ENCODE measurements around the gene GATAD2B.

GATAD2B gene

GRCh38 chr1:153922972-153923925, at the start of gene GATAD2B:
Gene GATAD2B, minus strand, starts transcription at chr1:153922972. Its CDS starts 94,625 bp downstream, at chr1:153828347.
- peak; percentile 97 to 98 for DNase-seq (ENCODE audit: low read depth in 2 of 2)

GRCh38 chr1:153970346-153970745, 47.6 kb upstream of the GATAD2B start:
- no peak for DNase-seq (ENCODE audit: low read depth in 2 of 2)

- DNase-seq (ENCODE audit: low read depth in 2 of 2): no peak
Observed at GRCh38 chr1:153968972-153969371, 46.2 kb upstream of the GATAD2B start.

DNA sequence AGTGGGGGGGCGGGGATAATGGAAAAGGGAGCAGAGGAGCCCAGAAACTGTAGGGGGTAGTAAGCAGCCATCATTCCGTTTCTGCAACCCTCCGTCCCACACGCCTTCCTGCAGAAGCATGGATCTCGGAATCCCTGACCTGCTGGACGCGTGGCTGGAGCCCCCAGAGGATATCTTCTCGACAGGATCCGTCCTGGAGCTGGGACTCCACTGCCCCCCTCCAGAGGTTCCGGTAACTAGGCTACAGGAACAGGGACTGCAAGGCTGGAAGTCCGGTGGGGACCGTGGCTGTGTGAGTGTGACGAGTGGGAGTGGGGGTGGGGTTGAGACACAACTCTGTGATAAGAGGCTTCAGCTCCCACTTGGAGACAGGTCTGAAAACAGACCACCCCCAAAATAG, 45.6 kb upstream of the GATAD2B start:
- no peak for DNase-seq (ENCODE audit: low read depth in 2 of 2)

DNA sequence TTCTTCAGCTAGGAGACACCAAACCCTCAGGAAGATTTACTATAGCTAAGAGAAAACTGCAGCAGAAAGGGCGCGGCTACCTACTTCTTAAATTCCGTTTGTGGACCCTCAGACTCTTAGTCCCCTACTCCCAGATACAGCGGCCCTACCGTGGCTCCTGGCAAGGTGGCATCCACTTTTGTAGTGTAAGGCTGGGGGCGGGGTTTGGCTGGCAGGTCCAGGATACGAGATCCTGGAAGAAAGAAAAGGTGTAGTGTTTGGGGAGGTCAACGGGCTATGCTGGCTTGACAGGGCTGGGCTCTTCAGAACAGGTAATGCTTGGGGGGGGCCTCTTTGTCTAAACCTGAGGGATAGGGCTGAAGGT, 45.2 kb upstream of the GATAD2B start:
- no peak for DNase-seq (ENCODE audit: low read depth in 2 of 2)

DNA sequence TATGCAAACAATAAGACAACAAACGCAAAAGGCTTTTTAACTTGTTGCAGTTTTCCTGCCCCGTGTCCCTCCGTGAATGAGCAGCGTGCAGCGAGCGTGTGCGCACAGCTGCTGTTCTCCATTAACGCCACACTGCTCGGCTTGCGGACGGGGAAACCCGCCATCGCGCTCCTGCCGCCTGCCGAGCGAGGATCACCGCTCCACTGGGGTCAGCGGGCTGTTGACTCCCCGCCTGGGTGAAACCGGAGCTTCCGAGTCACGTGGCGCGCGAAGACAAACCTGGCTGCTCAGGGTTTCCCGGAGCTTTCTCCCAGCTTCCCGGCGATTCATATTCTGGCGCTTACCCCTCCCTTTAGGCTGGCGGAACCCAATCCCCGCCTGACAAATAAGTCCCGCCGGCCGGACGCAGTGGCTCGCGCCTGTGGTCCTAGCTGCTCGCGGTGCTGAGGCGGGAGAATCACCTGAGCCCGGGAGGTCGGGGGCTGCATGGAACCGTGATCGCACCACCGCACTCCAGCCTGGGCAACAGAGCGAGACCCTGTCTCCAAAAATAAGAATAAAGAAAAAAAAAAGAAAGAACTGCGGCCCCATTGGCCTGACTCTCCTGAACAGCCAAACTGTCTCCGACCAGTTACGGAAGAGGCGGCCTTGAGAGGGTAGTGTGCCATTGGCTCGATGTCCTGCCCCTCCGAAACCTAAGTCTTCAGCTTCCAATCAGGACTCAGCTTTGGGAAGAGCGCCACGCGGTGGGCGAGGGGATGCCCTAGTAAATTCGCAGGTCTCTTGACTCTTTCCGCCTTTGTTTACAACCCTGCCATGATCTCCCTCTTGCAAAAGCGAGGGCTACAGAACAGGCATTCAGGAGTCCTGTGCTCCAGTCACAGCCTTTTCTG, 44.6 kb upstream of the GATAD2B start, which contains the start of gene CREB3L4:
Gene CREB3L4 (plus strand): TSS at position 796 of the 893 bp plus-strand sequence. CDS start 624 bp downstream, outside the sequence.
- peak; percentile 68 to 76 for DNase-seq (ENCODE audit: low read depth in 2 of 2)

DNA sequence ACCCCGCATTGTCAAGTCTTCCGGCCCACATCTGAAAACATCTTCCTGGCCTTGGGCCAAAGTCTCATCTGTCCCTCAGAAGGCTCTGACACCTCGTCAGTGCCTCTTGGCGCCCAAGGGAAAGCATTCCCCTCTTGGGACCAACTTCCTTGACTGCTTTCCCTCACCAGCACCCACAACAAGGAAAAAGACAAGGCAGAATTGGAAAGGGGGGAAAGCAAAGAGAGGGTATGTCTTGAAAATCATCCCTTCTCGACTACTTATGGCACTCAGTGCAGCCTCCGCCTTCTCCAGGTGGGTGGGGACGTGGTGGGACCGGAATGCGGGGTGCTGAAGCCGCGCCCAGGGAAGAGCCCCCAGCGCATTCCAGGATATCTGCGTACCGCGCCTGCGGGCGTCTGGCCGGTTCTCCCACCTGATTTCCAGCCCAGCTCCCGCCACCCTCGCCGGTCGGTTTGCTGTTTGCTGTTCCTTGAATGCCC, 41.1 kb upstream of the GATAD2B start:
- DNase-seq (ENCODE audit: low read depth in 2 of 2): no peak

DNA sequence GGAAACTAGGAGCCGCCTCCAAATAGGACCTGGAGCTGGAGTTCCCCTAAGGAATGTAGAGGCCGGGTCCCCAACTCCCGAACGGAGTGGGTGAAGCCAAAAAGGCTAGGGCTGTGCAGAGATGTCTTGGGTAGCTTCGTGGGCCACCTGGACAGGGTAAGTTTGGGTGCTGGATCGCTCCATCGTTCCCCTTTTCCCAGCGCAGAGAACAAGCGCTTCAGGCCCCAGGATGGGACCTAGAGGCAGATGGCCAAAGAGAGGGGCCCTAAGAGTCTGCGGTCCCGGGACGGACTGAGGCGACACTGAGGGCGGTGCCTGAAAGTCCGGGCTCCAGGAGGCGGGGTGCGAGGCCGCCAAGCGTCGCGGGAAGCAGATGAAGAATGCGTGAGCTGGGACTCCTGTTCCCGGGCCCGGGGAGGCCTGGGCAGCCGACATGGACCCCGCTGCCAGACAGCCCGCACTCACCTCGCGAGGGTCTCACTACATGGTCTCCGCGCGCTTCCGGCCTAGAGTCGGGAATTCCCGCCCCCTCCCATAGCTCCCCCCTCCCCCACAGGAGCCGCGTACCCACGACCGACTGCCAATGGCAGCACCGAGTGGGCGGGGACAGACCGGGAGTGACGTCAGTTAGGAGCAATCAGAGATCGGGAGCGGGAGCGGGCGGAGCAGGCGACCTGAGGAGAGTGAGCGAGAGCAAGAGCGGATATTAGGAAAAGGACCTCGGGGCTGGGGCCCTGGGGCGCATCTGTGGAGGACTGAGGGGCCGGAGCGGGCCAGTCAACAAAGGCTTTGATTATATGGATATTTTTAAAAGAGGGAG, 40.5 kb upstream of the GATAD2B start, which contains the start of gene SLC39A1:
Gene SLC39A1 (minus strand): TSS at position 508 of the 820 bp plus-strand sequence. CDS start 822 bp downstream, outside the sequence.
- peak; percentile 88 to 98 for DNase-seq (ENCODE audit: low read depth in 2 of 2)

DNA sequence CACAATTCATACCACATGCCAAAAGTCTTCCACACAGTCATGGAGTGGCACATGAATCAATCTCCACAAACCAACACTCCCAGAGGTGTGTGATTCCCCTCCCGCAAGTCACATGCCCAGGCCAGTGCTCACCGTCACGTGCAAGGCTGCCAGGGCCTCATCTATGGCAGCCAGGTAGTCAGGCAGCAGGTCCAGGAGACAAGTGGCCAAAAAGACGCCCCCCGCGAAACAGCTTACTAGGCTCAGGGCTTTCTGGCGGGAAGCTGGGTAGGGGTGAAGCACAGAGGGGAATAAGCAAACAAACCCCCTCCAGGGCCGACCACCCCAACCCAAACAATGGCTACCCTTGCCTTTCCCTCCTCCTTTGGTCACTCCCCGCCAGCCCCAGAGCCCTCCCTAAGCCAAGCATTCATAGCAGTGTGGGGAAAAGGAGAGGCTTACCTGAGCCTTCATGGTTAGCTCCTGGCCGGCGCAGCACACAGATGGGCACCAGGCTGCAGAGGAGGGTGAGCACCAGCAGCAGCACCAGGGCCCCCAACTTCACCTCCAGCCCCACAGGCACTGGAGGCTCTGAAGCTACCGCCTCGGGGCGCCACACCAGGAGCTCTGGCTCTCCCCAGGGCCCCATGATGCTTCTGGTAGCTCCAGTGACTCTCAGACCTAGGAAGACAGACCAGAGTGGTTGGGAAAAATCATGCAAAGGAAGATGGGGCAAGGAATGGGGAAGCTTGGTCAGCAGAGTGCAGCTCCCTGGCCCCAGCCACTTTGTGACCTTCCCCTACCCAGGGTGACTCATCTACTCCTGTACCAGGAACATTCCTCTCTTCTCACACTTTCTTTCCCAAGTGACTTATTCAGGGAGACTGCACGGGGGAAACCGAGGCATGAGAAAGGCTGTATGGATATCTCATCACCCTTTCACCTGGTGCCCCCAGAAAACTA, 39.6 kb upstream of the GATAD2B start:
- no peak for DNase-seq (ENCODE audit: low read depth in 2 of 2)

GRCh38 chr1:153961421-153961820, 38.6 kb upstream of the GATAD2B start:
- no peak for DNase-seq (ENCODE audit: low read depth in 2 of 2)

DNA sequence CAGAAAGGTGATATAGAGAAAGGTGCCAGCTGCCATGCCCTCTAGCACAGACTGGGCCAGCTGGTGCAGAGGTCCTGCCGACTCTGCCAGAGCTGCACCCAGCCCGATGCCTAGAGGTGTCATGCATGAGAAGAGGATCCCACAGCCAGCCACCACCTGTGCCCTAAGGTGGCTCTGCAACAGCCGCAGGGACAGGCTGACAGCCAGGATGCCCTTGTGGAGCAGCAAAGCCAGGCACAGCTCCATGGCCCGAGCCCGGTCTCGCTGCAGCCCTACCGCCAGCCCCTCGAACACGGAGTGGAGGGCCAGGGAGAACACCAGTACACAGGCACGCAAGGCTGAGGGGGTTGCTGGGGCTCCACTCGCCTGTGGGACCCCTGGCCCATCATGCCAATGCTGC, 37.4 kb upstream of the GATAD2B start:
- DNase-seq (ENCODE audit: low read depth in 2 of 2): no peak

- no peak for DNase-seq (ENCODE audit: low read depth in 2 of 2)
Observed at GRCh38 chr1:153959454-153959853, 36.7 kb upstream of the GATAD2B start.

DNA sequence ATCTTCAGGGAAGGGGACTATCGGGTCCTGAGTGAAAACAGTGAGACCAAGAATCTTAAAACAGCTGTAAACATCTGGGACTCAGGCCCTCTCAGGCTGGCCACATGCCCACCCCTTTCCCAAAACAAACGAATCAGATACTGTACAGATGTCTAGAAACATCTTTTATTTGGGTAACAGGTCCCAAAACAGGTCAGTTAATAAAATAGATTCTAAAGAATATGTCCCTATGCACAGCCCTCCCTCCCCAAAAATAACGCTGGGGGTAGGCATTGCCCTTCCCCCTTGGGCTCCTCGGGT, 36.1 kb upstream of the GATAD2B start:
- DNase-seq (ENCODE audit: low read depth in 2 of 2): no peak

GRCh38 chr1:153958111-153958960, 35.6 kb upstream of the GATAD2B start, which contains the start of gene CRTC2:
Gene CRTC2, minus strand, starts transcription at chr1:153958612. Its CDS starts 115 bp downstream, at chr1:153958497.
- peak; percentile 94 to 98 for DNase-seq (ENCODE audit: low read depth in 2 of 2)

DNA sequence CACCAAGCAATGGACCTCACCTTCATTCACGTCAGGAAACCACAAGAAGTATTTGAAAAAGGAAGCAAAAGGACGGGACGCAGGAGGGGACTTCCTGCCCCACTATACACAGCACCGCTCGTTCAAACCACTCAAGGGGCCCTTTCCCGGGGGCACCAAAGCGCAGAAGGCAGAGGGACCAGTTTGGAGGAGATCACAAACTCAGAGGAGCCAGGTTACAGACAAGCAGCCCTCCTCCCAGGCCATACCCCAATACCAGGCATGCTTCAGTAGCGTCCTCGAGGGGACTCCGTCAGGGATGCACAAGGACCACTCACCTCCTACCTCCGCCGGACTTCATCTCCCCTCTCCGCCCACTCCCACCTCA, 35.0 kb upstream of the GATAD2B start:
- no peak for DNase-seq (ENCODE audit: low read depth in 2 of 2)

DNA sequence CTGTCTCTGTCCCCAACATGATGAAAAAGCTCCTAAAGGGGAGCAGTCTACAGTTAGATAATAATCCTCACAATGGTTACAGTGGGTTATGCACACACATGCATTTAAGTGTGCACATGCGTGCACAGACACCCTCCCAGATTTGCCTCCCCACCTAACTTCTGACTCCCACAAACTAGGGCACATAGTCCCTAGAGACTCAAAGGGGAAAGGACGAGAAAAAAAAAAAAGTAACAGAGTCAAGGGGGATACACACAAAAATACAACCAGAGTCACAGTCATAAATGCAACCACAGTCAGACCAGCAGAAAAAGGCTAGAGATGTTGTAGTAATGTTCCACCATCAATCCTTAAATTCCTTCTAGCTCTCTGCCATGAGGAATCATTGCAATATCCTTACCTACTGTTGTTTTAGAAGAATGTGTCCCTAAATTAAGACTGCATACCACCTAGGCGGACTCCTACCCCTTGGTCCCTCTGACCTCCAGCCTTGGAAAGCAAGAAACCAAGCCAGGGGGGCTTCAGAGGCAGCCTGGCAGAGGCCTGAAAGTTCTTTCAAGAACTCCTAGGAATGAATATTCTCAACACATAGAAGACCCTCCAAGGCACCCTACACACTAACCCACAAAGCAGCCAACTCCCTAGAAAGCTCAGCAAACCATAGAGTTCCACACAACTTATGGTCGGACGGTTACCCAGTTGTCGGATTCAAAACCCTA, 34.4 kb upstream of the GATAD2B start:
- DNase-seq (ENCODE audit: low read depth in 2 of 2): no peak

DNA sequence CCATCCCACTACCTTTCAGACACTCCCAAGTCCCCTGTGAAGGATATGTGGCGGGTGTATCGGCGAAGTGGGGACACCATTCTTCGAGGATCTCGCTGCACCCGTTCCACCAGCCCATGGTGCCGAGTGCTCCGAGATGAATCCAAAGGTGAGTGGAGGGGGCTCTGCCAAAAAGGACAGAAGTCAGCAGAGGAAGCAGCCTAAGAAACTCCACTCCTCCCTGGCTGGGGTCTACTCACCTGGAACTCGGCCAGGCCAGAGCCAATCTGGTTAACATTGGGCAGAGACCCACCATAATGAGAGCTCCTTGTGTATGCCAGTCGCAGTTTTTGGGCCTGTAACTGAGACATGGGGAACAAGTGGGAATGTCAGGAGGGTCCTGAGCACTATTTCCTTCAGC, 32.1 kb upstream of the GATAD2B start:
- DNase-seq (ENCODE audit: low read depth in 2 of 2): no peak

DNA sequence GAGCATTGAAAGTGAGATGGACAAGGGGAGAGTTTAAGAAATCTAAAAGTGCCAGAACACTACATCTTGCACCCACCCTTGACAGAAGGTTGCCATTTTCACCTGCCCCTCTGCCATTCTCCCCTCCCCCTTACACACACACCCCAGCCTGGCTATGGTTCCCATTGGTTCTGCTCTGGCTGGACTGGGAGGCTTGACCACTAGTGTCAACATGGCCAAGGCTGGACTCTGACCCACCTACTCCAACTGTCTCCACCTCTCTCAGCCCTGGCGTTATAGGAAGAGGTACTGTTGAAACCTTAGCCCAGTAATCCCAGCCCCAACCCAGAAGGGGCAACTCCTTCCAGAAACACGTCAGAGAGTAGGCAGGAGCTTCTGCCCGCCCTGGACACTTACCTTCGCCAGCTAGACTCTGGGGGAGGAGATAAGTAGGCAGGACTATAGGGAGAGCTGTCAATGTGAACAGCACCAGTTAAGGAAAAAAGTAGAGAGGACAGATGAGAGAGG, 31.1 kb upstream of the GATAD2B start:
- no peak for DNase-seq (ENCODE audit: low read depth in 2 of 2)

Measured in stimulated activated CD4-positive, alpha-beta T cell treated with anti-CD3 and anti-CD28 coated beads, Interleukin-12 subunit alpha, Interleukin-12 subunit beta, amount 100 ng/mL, for 24 hours (primary cell).